Skeletal muscle satellite cell (primary cell): ENCODE measurements around the gene FAHD2B. TPM values are rescaled to one million over a fixed set of nuclear protein-coding genes. Genes with fewer than 3 reads are reported as not detected.
"Not testable (repeated sequence)": the region's sequence is repeated elsewhere in the genome, so short reads cannot be mapped to it uniquely, and the experiment has no call there.

Source experiments
- H3K27me3 ChIP-seq: 2 replicates; pipeline ENCODE4 v1.7.0; 2013; ENCODE audit warnings: low read length; ENCODE audit not compliant: control insufficient read depth, insufficient read depth
- H3K36me3 ChIP-seq: 2 replicates; pipeline ENCODE4 v1.7.0; 2013; ENCODE audit warnings: mild to moderate bottlenecking, control low read depth, low read length; ENCODE audit not compliant: insufficient read depth
- H3K4me1 ChIP-seq: 2 replicates; pipeline ENCODE4 v1.7.0; 2013; ENCODE audit warnings: low read length; ENCODE audit not compliant: control insufficient read depth, insufficient read depth
- H3K4me2 ChIP-seq: 2 replicates; pipeline ENCODE4 v1.7.0; 2013; ENCODE audit warnings: mild to moderate bottlenecking, low read length
- H3K4me3 ChIP-seq: 2 replicates; pipeline ENCODE4 v1.7.0; 2013; ENCODE audit warnings: low read length
- H3K9ac ChIP-seq: 2 replicates; pipeline ENCODE4 v1.7.0; 2013; ENCODE audit warnings: mild to moderate bottlenecking, low read depth, low read length, moderate library complexity
- H3K9me3 ChIP-seq: replicated peaks from 2 replicates; pipeline ENCODE4 v1.7.0; 2013; ENCODE audit warnings: mild to moderate bottlenecking, control low read depth, low read length
- small RNA-seq: library from RNA; depleted of rRNA; stranded (forward); fragments of <200 nt; gene quantifications from one replicate; pipeline ENCODE3, GENCODE V24; 2012

Gene FAHD2B

DNA sequence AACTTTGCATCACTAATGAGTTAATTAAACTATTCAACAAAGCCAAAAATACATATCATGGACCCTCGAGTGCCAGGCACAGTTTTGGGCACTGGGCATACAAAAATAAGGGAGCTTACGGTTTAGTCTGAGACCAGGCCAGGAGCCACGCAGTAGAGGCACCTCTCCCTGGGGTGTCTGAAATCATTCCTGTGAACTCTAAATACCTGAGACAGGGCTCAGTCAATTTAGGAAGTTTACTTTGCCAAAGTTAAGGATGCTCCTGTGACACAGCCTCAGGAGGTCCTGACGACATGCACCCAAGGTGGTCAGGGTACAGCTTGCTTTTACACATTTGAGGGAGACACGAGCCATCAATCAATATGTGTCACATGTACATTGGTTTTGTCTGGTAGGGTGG lies 28.7 kb downstream of the FAHD2B start:
- not testable (repeated sequence) for H3K4me2 ChIP-seq, H3K9me3 ChIP-seq, H3K36me3 ChIP-seq, H3K4me1 ChIP-seq, H3K9ac ChIP-seq, H3K4me3 ChIP-seq
- H3K27me3 ChIP-seq, result peaks cover 18% of the 10 kb centered on the region

- H3K9me3 ChIP-seq, H3K9ac ChIP-seq, H3K4me3 ChIP-seq, H3K36me3 ChIP-seq, H3K4me1 ChIP-seq, H3K4me2 ChIP-seq: not testable (repeated sequence)
- peaks cover 14% of the 10 kb centered on the region for H3K27me3 ChIP-seq
Measured at GRCh38 chr2:97062020-97062419, 32.7 kb downstream of the FAHD2B start.

DNA sequence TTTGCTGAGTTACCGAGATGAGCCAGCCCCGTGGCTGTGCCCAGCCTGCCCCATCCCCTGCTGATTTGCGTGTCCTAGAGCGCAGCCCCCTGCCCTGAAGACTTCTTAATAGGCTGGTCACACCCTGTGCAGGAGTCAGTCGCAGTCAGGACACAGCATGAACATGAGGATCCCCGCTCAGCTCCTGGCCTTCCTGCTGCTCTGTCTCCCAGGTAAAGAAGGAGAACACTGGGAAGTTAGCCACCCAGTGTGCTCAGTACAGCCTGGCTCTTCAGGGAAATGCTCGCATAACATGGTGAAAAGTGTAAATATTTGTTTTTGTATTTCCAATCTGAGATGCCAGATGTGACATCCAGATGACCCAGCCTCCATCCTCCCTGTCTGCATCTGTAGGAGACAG lies 34.9 kb downstream of the FAHD2B start:
- not testable (repeated sequence) for H3K4me1 ChIP-seq
- peaks cover 12% of the 10 kb centered on the region for H3K27me3 ChIP-seq

DNA sequence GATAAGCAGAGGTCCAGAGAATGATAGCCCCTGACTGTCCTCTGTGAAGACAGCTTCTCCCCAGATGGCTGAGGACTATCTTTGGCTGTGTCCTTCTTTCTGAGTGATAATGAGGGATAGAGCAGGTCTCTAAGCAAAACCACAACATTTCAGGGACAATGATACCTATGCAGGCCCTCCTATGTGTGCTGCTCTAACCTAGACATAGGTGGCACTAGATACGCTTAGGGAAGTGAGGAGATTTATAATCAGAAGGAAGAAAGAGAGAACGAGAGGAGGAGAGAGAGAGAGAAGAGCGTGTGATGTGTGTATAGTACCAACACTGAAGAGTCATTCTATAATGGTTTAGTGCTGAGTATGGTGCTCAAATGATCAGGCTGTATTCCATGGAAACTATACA lies 38.5 kb downstream of the FAHD2B start:
- not testable (repeated sequence) for H3K9me3 ChIP-seq, H3K27me3 ChIP-seq, H3K4me1 ChIP-seq, H3K4me3 ChIP-seq, H3K36me3 ChIP-seq, H3K4me2 ChIP-seq, H3K9ac ChIP-seq

More for the DNA sequence above, 34.9 kb downstream of the FAHD2B start:
- not testable (repeated sequence) for H3K4me2 ChIP-seq, H3K36me3 ChIP-seq, H3K4me3 ChIP-seq, H3K9me3 ChIP-seq, H3K9ac ChIP-seq

GRCh38 chr2:97050032-97050431 lies 44.6 kb downstream of the FAHD2B start:
- H3K4me2 ChIP-seq, H3K9me3 ChIP-seq, H3K4me3 ChIP-seq, H3K27me3 ChIP-seq, H3K9ac ChIP-seq, H3K36me3 ChIP-seq, H3K4me1 ChIP-seq: not testable (repeated sequence)

DNA sequence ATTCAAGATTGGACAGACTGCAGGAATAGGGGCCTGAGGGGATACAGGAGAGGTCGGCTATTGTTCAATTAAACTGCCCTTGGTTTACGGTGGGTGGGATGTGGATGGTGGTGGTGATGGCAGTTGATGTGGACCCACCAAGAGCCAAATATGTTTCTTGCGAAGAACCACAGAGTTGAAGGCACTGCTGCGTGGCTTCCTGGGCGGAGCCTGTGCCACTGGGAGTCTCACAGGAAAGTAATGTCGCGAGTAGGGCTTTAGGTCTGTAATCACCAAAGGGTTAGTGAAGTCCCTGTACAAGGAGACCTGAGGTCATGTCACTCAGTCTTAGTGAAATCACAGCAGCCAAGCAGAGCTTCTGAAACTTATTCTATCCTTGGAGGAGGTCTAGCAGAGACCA lies 46.2 kb downstream of the FAHD2B start:
- H3K9ac ChIP-seq, H3K4me2 ChIP-seq, H3K27me3 ChIP-seq, H3K4me3 ChIP-seq, H3K9me3 ChIP-seq, H3K4me1 ChIP-seq, H3K36me3 ChIP-seq: not testable (repeated sequence)

DNA sequence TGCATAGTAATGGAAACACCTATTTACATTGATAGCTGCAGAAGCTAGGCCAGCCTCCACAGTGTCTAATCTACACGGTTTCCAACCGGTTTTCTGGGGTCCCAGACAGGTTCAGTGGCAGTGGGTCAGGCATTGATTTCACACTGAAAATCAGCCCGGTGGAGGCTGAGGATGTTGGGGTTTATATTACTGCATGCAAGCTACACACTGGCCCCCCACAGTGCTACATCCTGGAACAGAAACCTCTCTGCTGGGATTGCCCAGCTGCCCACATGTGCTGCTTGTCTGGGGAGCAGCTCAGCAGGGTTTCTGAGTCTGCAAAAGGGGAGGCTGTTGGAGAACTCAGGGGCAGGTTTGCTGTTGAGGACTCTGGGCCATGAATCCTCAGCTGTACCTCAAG lies 48.0 kb downstream of the FAHD2B start:
- not testable (repeated sequence) for H3K27me3 ChIP-seq, H3K4me3 ChIP-seq, H3K4me1 ChIP-seq, H3K9ac ChIP-seq, H3K4me2 ChIP-seq, H3K36me3 ChIP-seq, H3K9me3 ChIP-seq

- not testable (repeated sequence) for H3K4me2 ChIP-seq, H3K27me3 ChIP-seq, H3K4me1 ChIP-seq, H3K4me3 ChIP-seq, H3K9me3 ChIP-seq, H3K9ac ChIP-seq, H3K36me3 ChIP-seq
Measured at GRCh38 chr2:97045895-97046499, 48.7 kb downstream of the FAHD2B start.

Small RNAs within 50 kb of the gene (small RNA-seq; reads per million reads assigned to genes)
- gene AC018892.1 (not detected), gene IGKV1OR2-3 (not detected), gene IGKV2OR2-2 (not detected), gene RN7SL313P (not detected)
